Omental fat pad (tissue), 4 donors: ENCODE measurements around the gene ALAS1. TPM values are rescaled to one million over a fixed set of nuclear protein-coding genes. Genes with fewer than 3 reads are reported as not detected.
"Not testable (repeated sequence)": the region's sequence is repeated elsewhere in the genome, so short reads cannot be mapped to it uniquely, and the experiment has no call there.

Source experiments
- ATAC-seq: fragments of 150-250 bp; one replicate; pipeline ENCODE4 v1.9.1; 2016; ENCODE audit warnings: mild to moderate bottlenecking, moderate library complexity; ENCODE audit not compliant: low FRiP score
- DNase-seq: peaks from one replicate; pipeline ENCODE4 v3.0.0-alpha.2; 2019; ENCODE audit warnings: low spot score
- total RNA-seq, 4 donors: library from RNA; depleted of rRNA; stranded (reverse); fragments of >200 nt; gene quantifications; one replicate each; pipeline ENCODE4 v1.1.0, GENCODE V29; 2016
- TF ChIP-seq, protein P1 (sequence below), 3 donors: fragments of 450-650 bp; IDR thresholded peaks; one replicate each; pipeline ENCODE4 v1.5.1; 2016 to 2017; ENCODE audit warnings: antibody characterized with exemption in 3 of 3, mild to moderate bottlenecking in 3 of 3, moderate library complexity in 2 of 3

The ALAS1 gene
- total RNA-seq, 4 donors from 2014 or later = 29.3 to 79.7 (median 31.0) TPM

DNA sequence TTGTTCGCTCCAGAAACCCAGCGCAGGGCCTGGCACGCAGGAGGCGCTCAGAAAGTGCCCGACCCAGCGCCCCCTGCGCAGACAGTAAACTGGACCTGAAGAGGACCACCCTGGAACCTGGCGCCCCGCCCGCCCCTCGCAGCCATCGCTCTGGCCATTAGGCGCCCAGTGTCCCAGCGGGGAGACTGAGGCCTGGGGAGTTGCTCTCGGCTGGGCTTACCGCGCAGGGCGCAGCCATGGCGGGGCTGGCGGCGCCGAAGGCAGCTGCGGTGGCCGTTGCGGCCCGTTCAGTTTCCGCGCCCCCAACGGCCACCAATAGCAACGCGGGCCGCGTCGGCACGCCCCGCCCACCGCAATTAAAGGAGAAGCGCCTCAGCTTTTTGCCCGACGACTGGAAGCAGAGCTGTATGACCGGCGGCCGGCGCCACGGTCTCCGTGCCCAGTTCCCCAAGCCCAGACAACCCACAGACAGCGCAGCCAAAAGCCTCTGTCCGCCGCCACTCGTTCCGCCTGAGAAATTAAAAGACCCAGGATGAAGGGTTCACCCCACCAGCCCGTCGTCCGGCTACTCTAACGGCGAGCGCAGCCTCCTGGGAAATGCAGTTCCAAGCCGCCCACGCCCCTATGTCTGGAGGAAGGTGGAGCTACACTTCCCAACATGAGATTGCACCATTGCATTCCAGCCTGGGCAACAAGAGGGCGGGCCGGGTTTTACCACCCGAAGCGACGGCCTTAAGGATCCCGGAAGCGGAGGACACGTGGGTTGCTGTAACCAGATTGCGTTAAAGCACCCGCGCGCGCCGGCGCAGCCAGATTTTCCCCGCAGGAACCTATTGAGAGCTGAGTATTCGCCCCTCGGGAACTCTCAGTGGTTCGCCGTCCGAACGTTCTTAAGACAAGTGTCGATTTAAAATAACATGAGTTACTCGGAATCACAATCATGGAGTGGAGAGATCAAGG, 43.5 kb upstream of the ALAS1 start, which contains the start of gene POC1A:
POC1A (minus strand) TSS at position 289 of the 960 bp plus-strand sequence; CDS start at position 238, 51 bp downstream.
- ATAC-seq = peak; percentile 99

DNA sequence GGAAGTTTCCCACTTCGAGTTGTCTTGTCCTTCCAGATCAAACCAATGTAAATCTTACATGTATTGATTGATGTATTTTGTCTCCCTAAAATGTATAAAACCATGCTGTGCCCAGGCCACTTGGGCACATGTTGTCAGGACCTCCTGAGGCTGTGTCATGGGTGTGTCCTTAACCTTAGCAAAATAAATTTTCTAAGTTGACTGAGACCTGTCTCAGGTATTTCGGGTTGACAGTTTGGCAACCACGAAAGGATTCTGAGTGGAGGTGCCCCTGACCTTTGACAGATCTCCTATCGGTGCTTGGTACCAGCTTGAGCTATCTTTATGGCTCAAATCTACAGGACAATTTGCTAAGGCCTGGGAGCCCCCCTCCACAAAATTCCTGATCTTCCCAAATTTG, 42.0 kb upstream of the ALAS1 start:
- DNase-seq (no peak), ATAC-seq (no peak)
- TF ChIP-seq, protein P1, sequence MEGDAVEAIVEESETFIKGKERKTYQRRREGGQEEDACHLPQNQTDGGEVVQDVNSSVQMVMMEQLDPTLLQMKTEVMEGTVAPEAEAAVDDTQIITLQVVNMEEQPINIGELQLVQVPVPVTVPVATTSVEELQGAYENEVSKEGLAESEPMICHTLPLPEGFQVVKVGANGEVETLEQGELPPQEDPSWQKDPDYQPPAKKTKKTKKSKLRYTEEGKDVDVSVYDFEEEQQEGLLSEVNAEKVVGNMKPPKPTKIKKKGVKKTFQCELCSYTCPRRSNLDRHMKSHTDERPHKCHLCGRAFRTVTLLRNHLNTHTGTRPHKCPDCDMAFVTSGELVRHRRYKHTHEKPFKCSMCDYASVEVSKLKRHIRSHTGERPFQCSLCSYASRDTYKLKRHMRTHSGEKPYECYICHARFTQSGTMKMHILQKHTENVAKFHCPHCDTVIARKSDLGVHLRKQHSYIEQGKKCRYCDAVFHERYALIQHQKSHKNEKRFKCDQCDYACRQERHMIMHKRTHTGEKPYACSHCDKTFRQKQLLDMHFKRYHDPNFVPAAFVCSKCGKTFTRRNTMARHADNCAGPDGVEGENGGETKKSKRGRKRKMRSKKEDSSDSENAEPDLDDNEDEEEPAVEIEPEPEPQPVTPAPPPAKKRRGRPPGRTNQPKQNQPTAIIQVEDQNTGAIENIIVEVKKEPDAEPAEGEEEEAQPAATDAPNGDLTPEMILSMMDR (IDR thresholded peaks at IDR 0.05) = no peak

More for the DNA sequence above, 43.5 kb upstream of the ALAS1 start, which contains the start of gene POC1A:
- DNase-seq = peak; percentile 89
- TF ChIP-seq, protein P1 (IDR thresholded peaks at IDR 0.05) = no peak

- DNase-seq (no peak), ATAC-seq (no peak)
- TF ChIP-seq, protein P1 (IDR thresholded peaks at IDR 0.05) = no peak
Measured at GRCh38 chr3:52159503-52159902, 38.5 kb upstream of the ALAS1 start.

GRCh38 chr3:52162250-52162872, 35.6 kb upstream of the ALAS1 start:
- ATAC-seq (no peak), DNase-seq (no peak)
- TF ChIP-seq, protein P1 (IDR thresholded peaks at IDR 0.05) = no peak

- ATAC-seq = no peak
- TF ChIP-seq, protein P1 (IDR thresholded peaks at IDR 0.05) = no peak
- DNase-seq = no peak
Measured at GRCh38 chr3:52167240-52167639, 30.7 kb upstream of the ALAS1 start.

DNA sequence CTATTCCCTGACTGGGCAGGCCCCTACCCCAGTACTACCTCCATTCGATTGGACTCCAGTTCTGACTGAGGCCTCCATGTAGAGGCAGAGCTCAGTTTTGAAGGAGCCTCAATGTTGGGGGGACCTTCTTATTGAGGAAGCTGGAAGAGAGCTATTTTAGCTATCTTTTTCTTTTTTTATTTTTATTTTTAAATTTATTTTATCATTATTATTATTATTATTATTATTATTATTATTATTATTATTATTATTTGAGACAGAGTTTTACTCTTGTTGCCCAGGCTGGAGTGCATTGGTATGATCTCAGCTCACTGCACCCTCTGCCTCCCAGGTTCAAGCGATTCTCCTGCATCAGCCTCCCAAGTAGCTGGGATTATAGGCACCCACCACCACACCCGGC, 27.7 kb upstream of the ALAS1 start:
- DNase-seq, ATAC-seq: not testable (repeated sequence)

DNA sequence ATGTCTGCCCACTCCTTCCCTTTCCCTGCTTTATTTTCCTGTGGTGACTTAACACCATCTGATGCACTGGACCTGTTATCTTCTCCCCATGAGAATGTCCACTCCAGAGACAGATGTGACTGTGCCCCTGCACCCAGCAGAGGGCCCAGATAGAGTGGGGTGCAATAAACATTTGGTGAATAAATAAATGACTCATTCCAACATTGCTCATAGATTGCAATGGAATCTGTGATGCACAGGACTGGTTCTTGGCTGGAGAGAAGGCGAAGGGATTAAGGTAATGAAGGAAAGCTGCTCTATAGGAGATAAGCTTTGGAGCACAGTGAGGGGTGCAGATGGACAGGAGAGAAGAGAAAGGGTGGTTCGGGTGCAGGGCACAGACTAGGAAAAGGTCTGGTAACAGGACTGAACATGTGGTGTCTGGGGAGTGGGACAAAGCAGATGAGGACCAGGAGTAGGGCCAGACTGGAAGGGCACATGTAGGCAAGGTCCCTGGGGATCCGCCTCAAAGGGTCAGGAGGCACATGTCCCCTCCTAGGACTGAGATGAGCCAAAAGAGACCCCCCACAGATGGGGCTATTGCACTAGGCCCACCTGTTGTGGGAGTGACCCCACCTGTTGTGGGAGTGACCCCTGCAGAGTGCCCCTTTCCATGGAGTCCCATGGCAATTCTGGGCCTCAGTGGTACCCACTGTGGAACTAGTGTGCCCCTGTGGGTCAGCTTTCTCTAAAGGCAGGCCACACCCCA, 26.3 kb upstream of the ALAS1 start:
- TF ChIP-seq, protein P1 (IDR thresholded peaks at IDR 0.05) = no peak
- no peak for ATAC-seq
- DNase-seq = no peak
